Upper lobe of left lung (tissue), 6 donors: ENCODE measurements around the gene DAG1. TPM values are rescaled to one million over a fixed set of nuclear protein-coding genes. Genes with fewer than 3 reads are reported as not detected.
A peak's percentile ranks its signal among the peaks of the same experiment; 100 is the strongest.

Source experiments
- ATAC-seq, 2 donors: fragments of 200-7000 bp; cut with Tn5 transposase; one replicate each; pipeline ENCODE4 v1.9.1; 2022; ENCODE audit warnings: mild to moderate bottlenecking in 2 of 2, moderate library complexity in 2 of 2; ENCODE audit not compliant: low FRiP score in 2 of 2
- DNase-seq, 2 donors: peaks; one replicate each; pipeline ENCODE4 v3.0.0-alpha.2; 2019 to 2020
- H3K27ac ChIP-seq, 4 donors: fragments of 200-600 bp; sonication (generic); one replicate each; pipeline ENCODE4 v1.5.1; 2016 to 2019
- H3K27me3 ChIP-seq, 4 donors: fragments of 200-600 bp; sonication (generic); one replicate each; pipeline ENCODE4 v1.5.1; 2017 to 2019
- H3K36me3 ChIP-seq, 4 donors: fragments of 200-600 bp; sonication (generic); one replicate each; pipeline ENCODE4 v1.5.1; 2016 to 2019
- H3K4me1 ChIP-seq, 4 donors: fragments of 200-600 bp; sonication (generic); one replicate each; pipeline ENCODE4 v1.5.1; 2018 to 2019
- H3K4me3 ChIP-seq, 4 donors: fragments of 200-600 bp; sonication (generic); one replicate each; pipeline ENCODE4 v1.5.1; 2017 to 2019; ENCODE audit warnings: mild to moderate bottlenecking in 2 of 4, moderate library complexity in 1 of 4
- H3K9me3 ChIP-seq, 4 donors: fragments of 200-600 bp; sonication (generic); one replicate each; pipeline ENCODE4 v1.5.1; 2018 to 2019
- EP300 ChIP-seq, 4 donors: sonication (generic); formaldehyde crosslinking; IDR thresholded peaks; one replicate each; pipeline ENCODE4 v1.5.1; 2017; ENCODE audit warnings: antibody characterized with exemption in 4 of 4, control low read depth in 2 of 4
- POLR2A ChIP-seq, 4 donors: fragments of 450-650 bp; IDR thresholded peaks; one replicate each; pipeline ENCODE4 v1.5.1; 2016 to 2017; ENCODE audit warnings: antibody characterized with exemption in 4 of 4, mild to moderate bottlenecking in 2 of 4
- POLR2AphosphoS5 ChIP-seq, 2 donors: sonication (generic); formaldehyde crosslinking; IDR thresholded peaks; one replicate each; pipeline ENCODE4 v1.5.1; 2017; ENCODE audit warnings: antibody characterized with exemption in 2 of 2
- WGBS, 2 donors: methylation state at CpG; one replicate each; pipeline ENCODE4 v1.1.5; 2017 to 2018; 5-methylcytosine and 5-hydroxymethylcytosine counted together
- total RNA-seq, 6 donors: library from RNA; depleted of rRNA in 4 of 6; stranded (reverse); fragments of >200 nt in 4 of 6; gene quantifications; one replicate each; pipeline versions ENCODE4 v1.1.0 to v1.2.1, GENCODE V29; 2016 to 2021
- TF ChIP-seq, protein P1 (sequence below), 6 experiments: fragments of 450-650 bp in 4 of 6; fragments of 200-600 bp in 2 of 6; sonication (generic) in 2 of 6; IDR thresholded peaks; one replicate each; pipeline ENCODE4 v1.5.1; 2016 to 2019; ENCODE audit warnings: antibody characterized with exemption in 6 of 6
- donor health status: DM: no; HTN: no; CAD: no; lungs with moderate emphysema.
- donor health status: DM: no; HTN: yes; CAD: no; lungs with severe emphysema.

The DAG1 gene
- total RNA-seq, 6 donors from 2014 or later = 22.0 to 104 (median 73.5) TPM

DNA sequence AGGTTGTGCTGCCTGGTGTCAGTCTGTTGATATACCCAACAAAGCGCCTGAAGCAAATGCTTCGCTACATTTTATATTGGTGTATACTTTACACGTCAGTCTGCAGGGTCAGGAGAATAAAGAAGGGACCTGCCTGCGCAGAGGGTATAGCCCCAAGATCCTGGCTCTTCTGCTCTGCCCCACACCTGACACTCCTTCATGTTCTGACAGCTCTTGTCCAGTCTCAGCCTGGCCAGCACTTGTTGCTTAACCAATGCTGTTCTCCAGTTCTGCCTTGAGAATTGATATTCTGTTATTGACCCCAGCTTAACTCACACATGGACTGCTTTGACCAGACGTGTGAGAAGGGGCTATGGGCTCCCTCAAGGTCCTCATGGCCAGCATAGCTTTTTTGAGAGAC is 48.4 kb downstream of the DAG1 start:
- Histone ChIP-seq H3K36me3 (peaks cover 0 to 42% (median 6%) of the 10 kb centered on the region in 4 donors), H3K27ac (peak overlapping the region in 1 of 4 donors; percentile 30), H3K4me3 (no peak overlapping the region), H3K27me3 (no peaks in the 10 kb centered on the region), H3K4me1 (peaks cover 0 to 21% (median 11%) of the 10 kb centered on the region in 4 donors), H3K9me3 (no peaks in the 10 kb centered on the region)
- TF ChIP-seq POLR2A (IDR thresholded peaks at IDR 0.05) = no peak
- no peak for TF ChIP-seq EP300 (IDR thresholded peaks at IDR 0.05)
- TF ChIP-seq, protein P1, sequence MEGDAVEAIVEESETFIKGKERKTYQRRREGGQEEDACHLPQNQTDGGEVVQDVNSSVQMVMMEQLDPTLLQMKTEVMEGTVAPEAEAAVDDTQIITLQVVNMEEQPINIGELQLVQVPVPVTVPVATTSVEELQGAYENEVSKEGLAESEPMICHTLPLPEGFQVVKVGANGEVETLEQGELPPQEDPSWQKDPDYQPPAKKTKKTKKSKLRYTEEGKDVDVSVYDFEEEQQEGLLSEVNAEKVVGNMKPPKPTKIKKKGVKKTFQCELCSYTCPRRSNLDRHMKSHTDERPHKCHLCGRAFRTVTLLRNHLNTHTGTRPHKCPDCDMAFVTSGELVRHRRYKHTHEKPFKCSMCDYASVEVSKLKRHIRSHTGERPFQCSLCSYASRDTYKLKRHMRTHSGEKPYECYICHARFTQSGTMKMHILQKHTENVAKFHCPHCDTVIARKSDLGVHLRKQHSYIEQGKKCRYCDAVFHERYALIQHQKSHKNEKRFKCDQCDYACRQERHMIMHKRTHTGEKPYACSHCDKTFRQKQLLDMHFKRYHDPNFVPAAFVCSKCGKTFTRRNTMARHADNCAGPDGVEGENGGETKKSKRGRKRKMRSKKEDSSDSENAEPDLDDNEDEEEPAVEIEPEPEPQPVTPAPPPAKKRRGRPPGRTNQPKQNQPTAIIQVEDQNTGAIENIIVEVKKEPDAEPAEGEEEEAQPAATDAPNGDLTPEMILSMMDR (IDR thresholded peaks at IDR 0.05) = no peak
- no peak for TF ChIP-seq POLR2AphosphoS5 (IDR thresholded peaks at IDR 0.05)
- WGBS, 2 donors = 95 to 96% methylated on average over 5 of the region's 5 CpGs
- DNase-seq (no peak), ATAC-seq (no peak)

- no peaks in the 10 kb centered on the region for H3K9me3 ChIP-seq
- 58 to 78% methylated on average over 5 to 6 of the region's 6 CpGs for WGBS, 2 donors
- peak overlapping the region in 1 of 4 donors; percentile 23 for H3K27ac ChIP-seq
- no peak overlapping the region for H3K4me3 ChIP-seq
- no peak for ATAC-seq
- H3K36me3 ChIP-seq = peaks cover 0 to 35% (median 5%) of the 10 kb centered on the region in 4 donors
- TF ChIP-seq EP300 (IDR thresholded peaks at IDR 0.05) (no peak), POLR2AphosphoS5 (IDR thresholded peaks at IDR 0.05) (no peak), POLR2A (IDR thresholded peaks at IDR 0.05) (no peak)
- TF ChIP-seq, protein P1 (IDR thresholded peaks at IDR 0.05) = no peak
- peaks cover 0 to 27% (median 11%) of the 10 kb centered on the region in 4 donors for H3K4me1 ChIP-seq
- no peaks in the 10 kb centered on the region for H3K27me3 ChIP-seq
- no peak for DNase-seq
These were observed 49.2 kb downstream of the DAG1 start for GRCh38 chr3:49519296-49519695.

GRCh38 chr3:49519916-49520385 is 49.9 kb downstream of the DAG1 start:
- ATAC-seq = peak; percentile 21 to 27
- Histone ChIP-seq H3K36me3 (peaks cover 0 to 36% (median 5%) of the 10 kb centered on the region in 4 donors), H3K4me1 (peaks cover 6 to 27% (median 11%) of the 10 kb centered on the region in 4 donors)

GRCh38 chr3:49523756-49524747 is 54.0 kb downstream of the DAG1 start:
- TF ChIP-seq POLR2AphosphoS5 (IDR thresholded peaks at IDR 0.05) = no peak
- no peak for TF ChIP-seq EP300 (IDR thresholded peaks at IDR 0.05)
- TF ChIP-seq, protein P1 (IDR thresholded peaks at IDR 0.05) = no peak
- no peak for TF ChIP-seq POLR2A (IDR thresholded peaks at IDR 0.05)
- no peak for ATAC-seq
- peak overlapping the region in 1 of 4 donors; percentile 0 for H3K27ac ChIP-seq

More at GRCh38 chr3:49519916-49520385, 49.9 kb downstream of the DAG1 start:
- TF ChIP-seq EP300 (IDR thresholded peaks at IDR 0.05) (no peak), POLR2AphosphoS5 (IDR thresholded peaks at IDR 0.05) (no peak), POLR2A (IDR thresholded peaks at IDR 0.05) (no peak)
- TF ChIP-seq, protein P1 (IDR thresholded peaks at IDR 0.05) = no peak
- peak overlapping the region in 1 of 4 donors; percentile 23 for H3K27ac ChIP-seq
- DNase-seq = peak in 1 of 2 donors; percentile 37
- no peak overlapping the region for H3K4me3 ChIP-seq
- no peaks in the 10 kb centered on the region for H3K9me3 ChIP-seq
- H3K27me3 ChIP-seq = no peaks in the 10 kb centered on the region
- WGBS, 2 donors = 67 to 82% methylated on average over 1 to 2 of the region's 2 CpGs

More at GRCh38 chr3:49523756-49524747, 54.0 kb downstream of the DAG1 start:
- WGBS, 2 donors = 72 to 91% methylated on average over 4 to 5 of the region's 5 CpGs
- H3K36me3 ChIP-seq = peaks cover 0 to 7% (median 1%) of the 10 kb centered on the region in 4 donors
- peak in 1 of 2 donors; percentile 32 for DNase-seq
- no peaks in the 10 kb centered on the region for H3K9me3 ChIP-seq
- H3K4me3 ChIP-seq = no peak overlapping the region
- H3K27me3 ChIP-seq = no peaks in the 10 kb centered on the region
- H3K4me1 ChIP-seq = peaks cover 6 to 21% (median 10%) of the 10 kb centered on the region in 4 donors
